OCI-LY3 (cell line): Measurements from ENCODE around the gene TNFRSF19.

Experiments
- H2AFZ ChIP-seq: fragments of 200-600, 300-600 bp; shearing (Covaris generic); 2 replicates; pipeline ENCODE4 v1.6.0; 2014; ENCODE audit warnings: antibody characterized with exemption, low read depth, low read length
- H3K27ac ChIP-seq: fragments of 200-600, 300-600 bp; sonication (generic); 2 replicates; pipeline ENCODE4 v1.5.1; 2014; ENCODE audit warnings: mild to moderate bottlenecking, low read length, moderate library complexity, mixed read lengths
- H3K27me3 ChIP-seq: fragments of 200-600, 300-600 bp; sonication (generic); 2 replicates; pipeline ENCODE4 v1.6.1; 2014; ENCODE audit warnings: low read depth, low read length, mixed read lengths
- H3K36me3 ChIP-seq: fragments of 200-600, 300-600 bp; sonication (generic); replicated peaks from 2 replicates; pipeline ENCODE3; 2014; ENCODE audit warnings: low read depth, low read length, mixed read lengths
- H3K4me1 ChIP-seq: fragments of 300-600, 200-600 bp; sonication (generic); 2 replicates; pipeline ENCODE4 v1.6.1; 2014; ENCODE audit warnings: low read length, mixed read lengths
- H3K4me2 ChIP-seq: fragments of 200-600, 300-600 bp; sonication (generic); 2 replicates; pipeline ENCODE4 v1.6.1; 2014; ENCODE audit warnings: low read length, mixed read lengths
- H3K4me3 ChIP-seq: fragments of 300-600, 200-600 bp; sonication (generic); 2 replicates; pipeline ENCODE4 v1.5.1; 2014; ENCODE audit warnings: antibody characterized with exemption, mild to moderate bottlenecking, low read length, moderate library complexity
- H3K79me2 ChIP-seq: fragments of 300-600, 200-600 bp; shearing (Covaris generic); 2 replicates; pipeline ENCODE4 v1.6.1; 2014; ENCODE audit warnings: mild to moderate bottlenecking, low read length, mixed read lengths
- H3K9ac ChIP-seq: fragments of 300-600, 200-600 bp; shearing (Covaris generic); 2 replicates; pipeline ENCODE4 v1.6.0; 2014; ENCODE audit warnings: mild to moderate bottlenecking, low read length, moderate library complexity
- H3K9me3 ChIP-seq: fragments of 200-600, 300-600 bp; shearing (Covaris generic); 2 replicates; pipeline ENCODE4 v1.6.1; 2014; ENCODE audit warnings: low read length, mixed read lengths; ENCODE audit not compliant: insufficient read depth
- H4K20me1 ChIP-seq: fragments of 200-600, 300-600 bp; sonication (generic); 2 replicates; pipeline ENCODE4 v1.6.1; 2016; ENCODE audit warnings: low read length, mixed read lengths; ENCODE audit not compliant: insufficient read depth
- EZH2phosphoT487 ChIP-seq: fragments of 200-600 bp; shearing (Covaris generic); IDR thresholded peaks from 2 replicates; pipeline ENCODE4 v1.6.1; 2018; ENCODE audit warnings: antibody characterized with exemption, mixed run types, low read depth
- TF ChIP-seq, protein P1 (sequence below): fragments of 200-600, 300-600 bp; sonication (generic); IDR thresholded peaks from 2 replicates; pipeline ENCODE4 v1.5.1; 2014; ENCODE audit warnings: antibody characterized with exemption, low read length, low read depth

TNFRSF19 gene

DNA sequence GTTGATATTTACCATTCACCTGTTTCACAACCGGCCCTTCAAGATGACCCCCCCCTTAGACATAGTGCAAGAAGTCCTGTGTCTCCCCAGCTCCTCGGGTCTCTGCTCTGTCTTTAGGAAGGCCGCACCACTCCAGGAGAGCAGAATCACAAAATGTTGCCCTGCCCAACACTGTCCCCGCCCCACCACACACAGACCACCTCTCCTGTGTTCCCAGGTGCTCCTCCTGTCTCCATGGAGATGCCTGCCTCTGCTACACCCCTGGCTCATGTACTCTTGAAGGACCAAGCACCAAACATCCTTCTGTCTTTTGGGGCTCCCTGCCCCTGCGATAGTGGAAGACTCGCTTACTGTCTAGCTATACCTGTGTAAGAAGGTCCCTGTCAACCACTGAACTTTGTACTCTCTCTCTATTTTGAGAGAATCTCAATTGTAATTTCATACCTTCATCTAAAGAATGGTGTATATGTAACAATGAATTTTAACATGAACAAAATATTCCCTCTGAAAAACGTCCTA, 9.6 kb upstream of the TNFRSF19 start:
- H4K20me1 ChIP-seq: no peaks in the 10 kb centered on the region
- no peak overlapping the region for H2AFZ ChIP-seq
- peaks cover 8% of the 10 kb centered on the region for H3K27me3 ChIP-seq
- H3K79me2 ChIP-seq: no peaks in the 10 kb centered on the region
- no peak overlapping the region for H3K9ac ChIP-seq
- no peak overlapping the region for H3K4me3 ChIP-seq
- H3K36me3 ChIP-seq: no peaks in the 10 kb centered on the region
- no peak overlapping the region for H3K4me2 ChIP-seq
- peaks cover 4% of the 10 kb centered on the region; the same call in 1 of the 2 replicates for H3K4me1 ChIP-seq
- H3K27ac ChIP-seq: no peak overlapping the region
- no peaks in the 10 kb centered on the region for H3K9me3 ChIP-seq
- TF ChIP-seq EZH2phosphoT487: no peak
- TF ChIP-seq, protein P1, sequence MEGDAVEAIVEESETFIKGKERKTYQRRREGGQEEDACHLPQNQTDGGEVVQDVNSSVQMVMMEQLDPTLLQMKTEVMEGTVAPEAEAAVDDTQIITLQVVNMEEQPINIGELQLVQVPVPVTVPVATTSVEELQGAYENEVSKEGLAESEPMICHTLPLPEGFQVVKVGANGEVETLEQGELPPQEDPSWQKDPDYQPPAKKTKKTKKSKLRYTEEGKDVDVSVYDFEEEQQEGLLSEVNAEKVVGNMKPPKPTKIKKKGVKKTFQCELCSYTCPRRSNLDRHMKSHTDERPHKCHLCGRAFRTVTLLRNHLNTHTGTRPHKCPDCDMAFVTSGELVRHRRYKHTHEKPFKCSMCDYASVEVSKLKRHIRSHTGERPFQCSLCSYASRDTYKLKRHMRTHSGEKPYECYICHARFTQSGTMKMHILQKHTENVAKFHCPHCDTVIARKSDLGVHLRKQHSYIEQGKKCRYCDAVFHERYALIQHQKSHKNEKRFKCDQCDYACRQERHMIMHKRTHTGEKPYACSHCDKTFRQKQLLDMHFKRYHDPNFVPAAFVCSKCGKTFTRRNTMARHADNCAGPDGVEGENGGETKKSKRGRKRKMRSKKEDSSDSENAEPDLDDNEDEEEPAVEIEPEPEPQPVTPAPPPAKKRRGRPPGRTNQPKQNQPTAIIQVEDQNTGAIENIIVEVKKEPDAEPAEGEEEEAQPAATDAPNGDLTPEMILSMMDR: no peak

DNA sequence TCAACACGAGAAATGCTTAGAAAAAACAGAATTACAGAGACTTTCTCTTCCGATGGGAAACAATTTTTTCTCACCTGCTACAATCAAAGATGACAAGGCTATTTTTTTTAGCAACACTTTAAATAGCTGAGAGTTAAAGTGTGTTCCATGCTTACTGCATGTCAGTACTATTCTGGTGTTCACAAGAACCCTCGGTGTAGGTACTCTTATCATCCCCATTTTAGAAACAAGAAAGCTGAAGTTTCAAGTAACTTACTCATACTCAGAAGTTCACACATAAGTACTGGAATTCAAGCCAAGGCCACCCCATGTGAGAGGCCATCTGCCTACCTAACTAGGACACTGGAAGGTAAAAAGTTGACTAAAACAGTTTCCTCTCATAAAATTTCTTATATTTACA, 9.0 kb upstream of the TNFRSF19 start:
- no peak overlapping the region for H2AFZ ChIP-seq
- peaks cover 8% of the 10 kb centered on the region for H3K27me3 ChIP-seq
- H4K20me1 ChIP-seq: no peaks in the 10 kb centered on the region
- H3K4me3 ChIP-seq: no peak overlapping the region
- H3K36me3 ChIP-seq: no peaks in the 10 kb centered on the region
- H3K9ac ChIP-seq: no peak overlapping the region
- no peaks in the 10 kb centered on the region for H3K9me3 ChIP-seq
- TF ChIP-seq, protein P1: no peak
- no peak for TF ChIP-seq EZH2phosphoT487
- H3K4me2 ChIP-seq: no peak overlapping the region
- no peak overlapping the region for H3K27ac ChIP-seq
- H3K4me1 ChIP-seq: peaks cover 4% of the 10 kb centered on the region; the same call in 1 of the 2 replicates
- H3K79me2 ChIP-seq: no peaks in the 10 kb centered on the region

GRCh38 chr13:23563085-23563845, 6.9 kb upstream of the TNFRSF19 start:
- Histone ChIP-seq H2AFZ (no peak overlapping the region), H3K9ac (no peak overlapping the region), H3K4me1 (peaks cover 4% of the 10 kb centered on the region; the same call in 1 of the 2 replicates), H3K27me3 (peaks cover 8% of the 10 kb centered on the region), H3K36me3 (no peaks in the 10 kb centered on the region), H3K4me3 (no peak overlapping the region), H3K4me2 (no peak overlapping the region), H4K20me1 (no peaks in the 10 kb centered on the region), H3K27ac (no peak overlapping the region), H3K9me3 (no peaks in the 10 kb centered on the region), H3K79me2 (no peaks in the 10 kb centered on the region)
- no peak for TF ChIP-seq EZH2phosphoT487
- TF ChIP-seq, protein P1: no peak

DNA sequence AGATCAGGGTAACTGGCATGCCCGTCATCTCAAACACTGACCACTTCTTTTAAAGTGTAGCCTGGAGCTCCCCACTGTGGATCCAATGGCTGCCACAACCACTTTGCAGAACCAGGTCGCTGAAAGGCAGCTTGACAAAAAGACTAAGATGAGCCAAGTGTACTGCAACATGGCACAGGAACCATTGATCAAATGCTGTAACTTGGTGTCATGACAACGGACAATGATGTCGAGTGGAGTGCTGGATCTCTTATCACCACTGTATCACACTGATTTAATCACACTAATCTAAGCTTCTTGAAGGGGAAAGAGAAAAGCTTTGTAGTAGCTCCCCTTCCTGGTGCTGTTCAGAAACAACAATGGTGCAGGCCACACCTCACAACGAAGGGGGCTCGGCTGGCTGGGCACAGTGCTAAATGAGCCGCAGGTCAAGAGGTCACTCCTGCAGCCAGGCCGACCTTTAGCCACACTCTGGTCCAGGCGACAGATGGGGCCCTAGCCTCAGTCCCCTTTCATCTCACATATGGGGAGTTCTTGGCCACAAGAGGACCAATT, 2.2 kb upstream of the TNFRSF19 start:
- no peak overlapping the region for H3K27ac ChIP-seq
- peaks cover 4% of the 10 kb centered on the region; the same call in 1 of the 2 replicates for H3K4me1 ChIP-seq
- H4K20me1 ChIP-seq: no peaks in the 10 kb centered on the region
- H3K9me3 ChIP-seq: no peaks in the 10 kb centered on the region
- H3K4me3 ChIP-seq: no peak overlapping the region
- H3K79me2 ChIP-seq: no peaks in the 10 kb centered on the region
- H2AFZ ChIP-seq: no peak overlapping the region
- H3K4me2 ChIP-seq: no peak overlapping the region
- H3K27me3 ChIP-seq: peaks cover 40% of the 10 kb centered on the region
- H3K9ac ChIP-seq: no peak overlapping the region
- H3K36me3 ChIP-seq: no peaks in the 10 kb centered on the region
- TF ChIP-seq, protein P1: no peak
- no peak for TF ChIP-seq EZH2phosphoT487
